H9 (cell line): ENCODE results near the gene FSTL1. TPM values are rescaled to one million over a fixed set of nuclear protein-coding genes. Genes with fewer than 3 reads are reported as not detected.

Source experiments
- DNase-seq: peaks from one replicate; pipeline ENCODE4 v3.0.0-alpha.2; 2017
- H2AFZ ChIP-seq: one replicate; pipeline ENCODE4 v1.6.1; 2013; ENCODE audit warnings: mild to moderate bottlenecking, low read length, control low read depth, moderate library complexity
- H2AK5ac ChIP-seq: 2 replicates; pipeline ENCODE4 v1.6.1; 2013; ENCODE audit warnings: low read length, control low read depth, mixed read lengths; ENCODE audit not compliant: insufficient read length
- H2BK120ac ChIP-seq: one replicate; pipeline ENCODE4 v1.6.1; 2013; ENCODE audit warnings: low read depth, mild to moderate bottlenecking, low read length, control low read depth, inconsistent platforms; ENCODE audit not compliant: poor library complexity, severe bottlenecking
- H2BK12ac ChIP-seq: 2 replicates; pipeline ENCODE4 v1.6.1; 2013; ENCODE audit warnings: low read length, control low read depth, mixed read lengths, low read depth; ENCODE audit not compliant: insufficient read length
- H2BK15ac ChIP-seq: 2 replicates; pipeline ENCODE4 v1.6.1; 2013; ENCODE audit warnings: low read depth, low read length, control low read depth
- H2BK20ac ChIP-seq: one replicate; pipeline ENCODE4 v1.6.1; 2013; ENCODE audit warnings: low read depth, mild to moderate bottlenecking, low read length, control low read depth, inconsistent platforms; ENCODE audit not compliant: poor library complexity, severe bottlenecking
- H2BK5ac ChIP-seq: 2 replicates; pipeline ENCODE4 v1.6.1; 2013; ENCODE audit warnings: low read length, control low read depth, mixed read lengths; ENCODE audit not compliant: insufficient read length
- H3K14ac ChIP-seq: 2 replicates; pipeline ENCODE4 v1.6.1; 2013; ENCODE audit warnings: low read length, control low read depth; ENCODE audit not compliant: insufficient read depth
- H3K18ac ChIP-seq: 2 replicates; pipeline ENCODE4 v1.6.1; 2013; ENCODE audit warnings: low read depth, mild to moderate bottlenecking, mixed read lengths, low read length, control low read depth; ENCODE audit not compliant: insufficient read length
- H3K23ac ChIP-seq: 2 replicates; pipeline ENCODE4 v1.6.1; 2013; ENCODE audit warnings: low read length, control low read depth, mixed read lengths, low read depth; ENCODE audit not compliant: insufficient read length
- H3K23me2 ChIP-seq: 2 replicates; pipeline ENCODE4 v1.6.1; 2013; ENCODE audit warnings: low read depth, mild to moderate bottlenecking, mixed read lengths, low read length, control low read depth; ENCODE audit not compliant: insufficient read length, poor library complexity, severe bottlenecking
- H3K27ac ChIP-seq: 2 replicates; pipeline ENCODE4 v1.5.1; 2013; ENCODE audit warnings: low read length, control low read depth, mixed read lengths, low read depth; ENCODE audit not compliant: insufficient read length
- H3K27me3 ChIP-seq: 2 replicates; pipeline ENCODE4 v1.6.1; 2013; ENCODE audit warnings: low read length, control low read depth, inconsistent platforms; ENCODE audit not compliant: insufficient read depth
- H3K4ac ChIP-seq: 2 replicates; pipeline ENCODE4 v1.6.1; 2013; ENCODE audit warnings: low read depth, mild to moderate bottlenecking, control low read depth, inconsistent platforms, low read length, moderate library complexity
- H3K4me1 ChIP-seq: 2 replicates; pipeline ENCODE4 v1.6.1; 2013; ENCODE audit warnings: low read length, control low read depth, inconsistent platforms; ENCODE audit not compliant: insufficient read depth
- H3K4me2 ChIP-seq: 2 replicates; pipeline ENCODE4 v1.6.1; 2013; ENCODE audit warnings: low read length, control low read depth, mixed read lengths; ENCODE audit not compliant: insufficient read length, insufficient read depth
- H3K56ac ChIP-seq: 2 replicates; pipeline ENCODE4 v1.6.1; 2013; ENCODE audit warnings: low read depth, mild to moderate bottlenecking, mixed read lengths, low read length, control low read depth; ENCODE audit not compliant: insufficient read length
- H3K79me1 ChIP-seq: 2 replicates; pipeline ENCODE4 v1.6.1; 2013; ENCODE audit warnings: low read depth, mild to moderate bottlenecking, moderate library complexity, low read length, control low read depth, inconsistent platforms; ENCODE audit not compliant: insufficient read depth, poor library complexity, severe bottlenecking
- H3K79me2 ChIP-seq: 2 replicates; pipeline ENCODE4 v1.6.1; 2013; ENCODE audit warnings: low read length, control low read depth, inconsistent platforms; ENCODE audit not compliant: insufficient read depth
- H3K9ac ChIP-seq: 2 replicates; pipeline ENCODE4 v1.6.1; 2013; ENCODE audit warnings: low read length, control low read depth, mixed read lengths; ENCODE audit not compliant: insufficient read length; ENCODE audit errors: extremely low read depth
- H3K9me3 ChIP-seq: one replicate; pipeline ENCODE4 v1.6.1; 2013; ENCODE audit warnings: low read depth, low read length, inconsistent platforms; ENCODE audit not compliant: control insufficient read depth
- H3T11ph ChIP-seq: one replicate; pipeline ENCODE4 v1.6.1; 2013; ENCODE audit warnings: mild to moderate bottlenecking, low read length, control low read depth, inconsistent platforms
- H4K20me1 ChIP-seq: one replicate; pipeline ENCODE4 v1.6.1; 2013; ENCODE audit not compliant: control insufficient read depth, insufficient read length, insufficient read depth
- H4K5ac ChIP-seq: 2 replicates; pipeline ENCODE4 v1.6.1; 2013; ENCODE audit warnings: low read depth, mild to moderate bottlenecking, mixed read lengths, low read length, control low read depth; ENCODE audit not compliant: insufficient read length
- H4K8ac ChIP-seq: replicated peaks from 2 replicates; pipeline ENCODE4 v1.6.1; 2013; ENCODE audit warnings: low read length, control low read depth, mixed read lengths, low read depth; ENCODE audit not compliant: insufficient read length
- H4K91ac ChIP-seq: 2 replicates; pipeline ENCODE4 v1.6.1; 2013; ENCODE audit warnings: low read depth, mild to moderate bottlenecking, moderate library complexity, mixed read lengths, low read length, control low read depth; ENCODE audit not compliant: insufficient read length
- H3K27ac Mint-ChIP-seq, 3 experiments: 2 replicates in 2 of 3; 3 replicates in 1 of 3; pipeline ENCODE4 v1.8.0; 2020 to 2021; ENCODE audit warnings: mixed read lengths in 3 of 3, mild to moderate bottlenecking in 1 of 3, moderate library complexity in 1 of 3
- H3K27me3 Mint-ChIP-seq: 2 replicates; pipeline ENCODE4 v1.8.0; 2021; ENCODE audit warnings: low read depth, mild to moderate bottlenecking, moderate library complexity, mixed read lengths
- H3K36me3 Mint-ChIP-seq, 3 experiments: 2 replicates in 2 of 3; 3 replicates in 1 of 3; pipeline ENCODE4 v1.8.0; 2020 to 2021; ENCODE audit warnings: low read depth in 3 of 3, mixed read lengths in 3 of 3; ENCODE audit not compliant: insufficient read depth in 1 of 3
- H3K4me1 Mint-ChIP-seq, 2 experiments: 2 replicates each; pipeline ENCODE4 v1.8.0; 2020; ENCODE audit warnings: mixed read lengths in 2 of 2
- H3K4me3 Mint-ChIP-seq, 2 experiments: 2 replicates in 1 of 2; 3 replicates in 1 of 2; pipeline ENCODE4 v1.8.0; 2020 to 2021; ENCODE audit warnings: mild to moderate bottlenecking in 2 of 2, mixed read lengths in 2 of 2, moderate library complexity in 1 of 2
- H3K9me3 Mint-ChIP-seq, 2 experiments: 2 replicates in 1 of 2; 3 replicates in 1 of 2; pipeline ENCODE4 v1.8.0; 2020; ENCODE audit warnings: mild to moderate bottlenecking in 2 of 2, mixed read lengths in 2 of 2, moderate library complexity in 1 of 2
- WGBS: extraction: QIAGEN DNeasy Blood & Tissue Kit; methylation state at CpG from one replicate; pipeline ENCODE4 v1.1.7; 2013; ENCODE audit warnings: missing lambda C conversion rate, low lambda C conversion rate, mixed read lengths; ENCODE audit not compliant: insufficient read length; ENCODE audit errors: extremely low coverage; 5-methylcytosine and 5-hydroxymethylcytosine counted together
- total RNA-seq: library from RNA; stranded (reverse); gene quantifications from 2 replicates; pipeline ENCODE4 v1.2.1, GENCODE V29; 2021
- TF ChIP-seq, protein P1 (sequence below): fragments of 200-600 bp; sonication (generic); conservative IDR thresholded peaks from 3 replicates; pipeline ENCODE4 v1.8.0; 2021; ENCODE audit warnings: antibody characterized with exemption, mild to moderate bottlenecking

The FSTL1 gene
- total RNA-seq, 1 experiment from 2014 or later, result 326 TPM

DNA sequence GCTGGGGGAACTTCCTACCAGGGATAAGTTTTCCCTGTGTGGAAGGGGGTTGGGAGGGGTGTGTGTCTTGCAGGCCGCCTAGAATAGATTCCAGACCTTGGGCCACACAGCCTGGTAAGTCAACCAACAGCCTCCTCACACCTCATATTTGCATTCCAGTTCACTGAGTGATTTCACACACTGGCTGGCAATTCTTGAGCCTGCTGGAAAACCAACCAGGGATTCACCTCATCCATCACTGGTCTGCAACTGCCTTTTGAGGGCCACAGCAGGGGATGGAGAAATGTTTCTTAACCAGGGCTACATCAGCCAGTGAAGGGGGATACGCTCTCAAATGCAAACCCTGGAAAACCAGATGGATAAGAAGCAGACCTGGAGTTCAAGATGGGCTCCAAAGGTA is 2.0 kb downstream of the FSTL1 start:
- Mint-ChIP-seq H3K4me1 (peaks cover 40 to 43% of the 10 kb centered on the region in 2 experiments), H3K27me3 (no peaks in the 10 kb centered on the region; the same call in 1 of the 2 replicates), H3K27ac (peak overlapping the region in 2 of 3 experiments; percentile 14 to 63; a peak in 2 of 7 replicates), H3K36me3 (peaks cover 7 to 21% (median 11%) of the 10 kb centered on the region in 3 experiments), H3K4me3 (peak overlapping the region; percentile 91 to 96), H3K9me3 (peaks cover under 1% of the 10 kb centered on the region in 2 experiments; a peak in 3 of 5 replicates)
- Histone ChIP-seq H3K56ac (no peak overlapping the region), H4K5ac (no peak overlapping the region), H3T11ph (no peak overlapping the region), H2BK20ac (no peak overlapping the region), H4K20me1 (no peaks in the 10 kb centered on the region), H3K18ac (no peak overlapping the region), H3K9ac (peak overlapping the region; percentile 70), H3K23ac (no peak overlapping the region), H2AK5ac (no peak overlapping the region), H2AFZ (no peak overlapping the region), H2BK12ac (no peak overlapping the region), H2BK5ac (no peak overlapping the region), H4K8ac (no peak overlapping the region), H3K4ac (no peak overlapping the region), H4K91ac (no peak overlapping the region), H3K4me2 (peak overlapping the region; percentile 65), H3K23me2 (peaks cover 5% of the 10 kb centered on the region), H3K9me3 (no peaks in the 10 kb centered on the region), H3K27me3 (no peaks in the 10 kb centered on the region), H2BK15ac (no peak overlapping the region), H3K4me1 (peaks cover 19% of the 10 kb centered on the region), H3K14ac (no peak overlapping the region), H3K79me1 (no peaks in the 10 kb centered on the region), H2BK120ac (no peak overlapping the region), H3K79me2 (peaks cover 16% of the 10 kb centered on the region), H3K27ac (no peak overlapping the region)
- no peak for DNase-seq
- no CpG with 5 or more reads among the region's 2 CpGs for WGBS
- TF ChIP-seq, protein P1, sequence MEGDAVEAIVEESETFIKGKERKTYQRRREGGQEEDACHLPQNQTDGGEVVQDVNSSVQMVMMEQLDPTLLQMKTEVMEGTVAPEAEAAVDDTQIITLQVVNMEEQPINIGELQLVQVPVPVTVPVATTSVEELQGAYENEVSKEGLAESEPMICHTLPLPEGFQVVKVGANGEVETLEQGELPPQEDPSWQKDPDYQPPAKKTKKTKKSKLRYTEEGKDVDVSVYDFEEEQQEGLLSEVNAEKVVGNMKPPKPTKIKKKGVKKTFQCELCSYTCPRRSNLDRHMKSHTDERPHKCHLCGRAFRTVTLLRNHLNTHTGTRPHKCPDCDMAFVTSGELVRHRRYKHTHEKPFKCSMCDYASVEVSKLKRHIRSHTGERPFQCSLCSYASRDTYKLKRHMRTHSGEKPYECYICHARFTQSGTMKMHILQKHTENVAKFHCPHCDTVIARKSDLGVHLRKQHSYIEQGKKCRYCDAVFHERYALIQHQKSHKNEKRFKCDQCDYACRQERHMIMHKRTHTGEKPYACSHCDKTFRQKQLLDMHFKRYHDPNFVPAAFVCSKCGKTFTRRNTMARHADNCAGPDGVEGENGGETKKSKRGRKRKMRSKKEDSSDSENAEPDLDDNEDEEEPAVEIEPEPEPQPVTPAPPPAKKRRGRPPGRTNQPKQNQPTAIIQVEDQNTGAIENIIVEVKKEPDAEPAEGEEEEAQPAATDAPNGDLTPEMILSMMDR, result no peak
